ENCODE results near the gene ADAMTS17.

- TF ChIP-seq TAF1 (IDR thresholded peaks at IDR 0.05; ENCODE audit: borderline replicate concordance, low read depth, low read length) (no peak), POLR2A (IDR thresholded peaks at IDR 0.05; ENCODE audit: low read depth, low read length) (no peak), POLR2AphosphoS5 (IDR thresholded peaks at IDR 0.05; ENCODE audit: low read depth, low read length) (no peak)
Measured at GRCh38 chr15:99994849-99995248, 346.9 kb downstream of the ADAMTS17 start.
